Stomach (tissue), 4 donors: ENCODE measurements around the gene DLEU7.

Source experiments
- POLR2A ChIP-seq, 4 donors: fragments of 450-650 bp; IDR thresholded peaks; one replicate each; pipeline ENCODE4 v1.6.1; 2016; ENCODE audit warnings: antibody characterized with exemption in 4 of 4, control low read depth in 2 of 4, mild to moderate bottlenecking in 1 of 4, moderate library complexity in 1 of 4
- TF ChIP-seq, protein P1 (sequence below), 7 experiments: fragments of 450-650 bp in 4 of 7; fragments of 200-600 bp in 3 of 7; sonication (generic) in 3 of 7; IDR thresholded peaks; one replicate each; pipeline ENCODE4 v1.5.1; 2016 to 2019; ENCODE audit warnings: antibody characterized with exemption in 7 of 7, control low read depth in 2 of 7, mild to moderate bottlenecking in 1 of 7

DNA sequence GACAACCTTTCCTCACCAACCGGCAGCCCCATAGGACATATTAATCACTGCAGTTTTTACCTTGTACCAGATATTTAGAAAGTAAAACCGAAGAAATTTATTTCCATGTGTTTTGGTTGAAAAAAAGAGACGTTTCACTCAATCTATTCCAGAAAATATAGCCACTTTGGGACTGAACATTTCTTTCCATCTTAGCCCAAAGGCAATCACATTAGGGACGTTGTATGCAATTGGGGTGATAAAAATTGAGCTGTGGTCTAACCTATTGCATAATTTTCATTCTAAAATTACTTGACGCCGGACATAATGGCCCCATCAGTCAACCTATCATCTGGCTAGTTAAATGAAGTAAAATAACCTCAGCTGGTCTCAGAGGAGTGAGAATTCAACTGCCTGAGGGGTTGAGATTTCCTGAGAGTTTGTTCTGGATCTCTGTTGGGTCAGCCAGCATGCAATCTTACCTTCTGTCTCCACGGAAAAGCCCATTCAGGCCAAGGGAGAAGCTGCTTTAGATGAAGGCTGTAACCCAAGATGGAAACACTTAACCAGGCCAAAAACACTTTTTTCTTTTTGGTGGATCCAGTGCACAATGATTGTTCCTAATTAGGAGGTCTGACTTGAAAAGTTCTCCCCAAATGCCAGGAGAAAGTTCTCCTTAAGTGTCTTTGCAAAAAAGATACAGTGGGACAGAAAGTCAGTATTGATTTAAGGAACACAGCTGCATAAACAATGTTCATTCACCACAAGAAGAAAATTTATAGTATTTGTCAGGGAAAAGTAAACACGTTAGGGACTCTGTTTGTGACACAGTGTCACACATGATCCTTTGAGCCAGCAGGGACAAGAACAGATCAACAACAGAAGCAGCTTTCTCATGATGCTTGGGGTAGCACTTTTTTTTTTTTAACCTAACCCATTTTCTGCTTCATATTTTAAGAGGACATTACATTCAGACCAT is 34.1 kb downstream of the DLEU7 start:
- TF ChIP-seq, protein P1, sequence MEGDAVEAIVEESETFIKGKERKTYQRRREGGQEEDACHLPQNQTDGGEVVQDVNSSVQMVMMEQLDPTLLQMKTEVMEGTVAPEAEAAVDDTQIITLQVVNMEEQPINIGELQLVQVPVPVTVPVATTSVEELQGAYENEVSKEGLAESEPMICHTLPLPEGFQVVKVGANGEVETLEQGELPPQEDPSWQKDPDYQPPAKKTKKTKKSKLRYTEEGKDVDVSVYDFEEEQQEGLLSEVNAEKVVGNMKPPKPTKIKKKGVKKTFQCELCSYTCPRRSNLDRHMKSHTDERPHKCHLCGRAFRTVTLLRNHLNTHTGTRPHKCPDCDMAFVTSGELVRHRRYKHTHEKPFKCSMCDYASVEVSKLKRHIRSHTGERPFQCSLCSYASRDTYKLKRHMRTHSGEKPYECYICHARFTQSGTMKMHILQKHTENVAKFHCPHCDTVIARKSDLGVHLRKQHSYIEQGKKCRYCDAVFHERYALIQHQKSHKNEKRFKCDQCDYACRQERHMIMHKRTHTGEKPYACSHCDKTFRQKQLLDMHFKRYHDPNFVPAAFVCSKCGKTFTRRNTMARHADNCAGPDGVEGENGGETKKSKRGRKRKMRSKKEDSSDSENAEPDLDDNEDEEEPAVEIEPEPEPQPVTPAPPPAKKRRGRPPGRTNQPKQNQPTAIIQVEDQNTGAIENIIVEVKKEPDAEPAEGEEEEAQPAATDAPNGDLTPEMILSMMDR (IDR thresholded peaks at IDR 0.05): no peak
- TF ChIP-seq POLR2A (IDR thresholded peaks at IDR 0.05): no peak
